OCI-LY1 (cell line): ENCODE results near the gene CAPN7.

Source experiments
- CTCF ChIP-seq: fragments of 200-600 bp; sonication (generic), shearing (Covaris generic); IDR thresholded peaks from 2 replicates; pipeline ENCODE4 v1.5.1; 2017; ENCODE audit warnings: mild to moderate bottlenecking, antibody characterized with exemption, low read length, moderate library complexity, mixed read lengths
- EZH2 ChIP-seq: fragments of 200-600 bp; sonication (generic), shearing (Covaris generic); IDR thresholded peaks from 2 replicates; pipeline ENCODE4 v1.8.0; 2017; ENCODE audit warnings: borderline replicate concordance, mixed run types, mild to moderate bottlenecking, antibody characterized with exemption, low read length, moderate library complexity, mixed read lengths

GRCh38 chr3:15214758-15215157 lies 8.7 kb downstream of the CAPN7 start:
- no peak for TF ChIP-seq CTCF
- no peak for TF ChIP-seq EZH2
